KOPT-K1 (cell line): ENCODE results near the gene FBLN1.

ENCODE experiments used
- H3K27ac ChIP-seq: fragments of 200-600 bp; sonication (generic); 2 replicates; pipeline ENCODE4 v1.5.1; 2016; ENCODE audit warnings: antibody characterized with exemption, mild to moderate bottlenecking, low read depth, low read length; ENCODE audit not compliant: poor library complexity, severe bottlenecking
- H3K36me3 ChIP-seq: fragments of 200-600 bp; sonication (generic); 2 replicates; pipeline ENCODE4 v1.5.1; 2017; ENCODE audit warnings: antibody characterized with exemption, mild to moderate bottlenecking, low read length, moderate library complexity; ENCODE audit not compliant: insufficient read depth
- H3K9me3 ChIP-seq: fragments of 200-600 bp; sonication (generic); 2 replicates; pipeline ENCODE4 v1.5.1; 2017; ENCODE audit warnings: antibody characterized with exemption, low read length, mild to moderate bottlenecking; ENCODE audit not compliant: insufficient read depth, poor library complexity, severe bottlenecking

Gene FBLN1

DNA sequence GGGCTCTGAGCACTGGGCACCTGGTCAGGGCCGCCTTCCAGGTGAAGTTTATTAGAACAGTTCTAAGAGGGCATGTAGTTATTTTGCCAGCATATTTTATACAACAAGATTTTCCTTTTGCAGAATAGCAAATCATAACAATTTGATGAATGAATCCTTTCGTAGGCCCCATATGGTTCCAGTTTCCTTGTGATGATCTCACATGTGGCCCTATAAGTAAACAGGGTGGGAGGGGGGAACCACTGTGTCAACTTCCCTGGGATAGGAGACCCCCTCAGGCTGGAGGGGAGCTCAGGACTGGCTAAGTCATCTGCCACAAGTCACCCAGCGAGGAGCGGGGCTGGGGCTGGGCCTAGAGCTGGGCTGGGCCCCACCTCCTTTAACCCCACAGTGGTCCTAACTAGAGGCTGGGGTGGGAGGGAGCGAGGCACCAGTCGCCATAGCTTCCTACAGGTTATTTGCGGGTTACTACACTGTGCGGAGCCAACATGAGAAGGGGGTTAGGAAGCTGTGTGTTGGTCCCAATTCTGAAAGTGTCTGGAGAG lies 4.2 kb downstream of the FBLN1 start:
- Histone ChIP-seq H3K36me3 (no peaks in the 10 kb centered on the region), H3K9me3 (no peaks in the 10 kb centered on the region)

DNA sequence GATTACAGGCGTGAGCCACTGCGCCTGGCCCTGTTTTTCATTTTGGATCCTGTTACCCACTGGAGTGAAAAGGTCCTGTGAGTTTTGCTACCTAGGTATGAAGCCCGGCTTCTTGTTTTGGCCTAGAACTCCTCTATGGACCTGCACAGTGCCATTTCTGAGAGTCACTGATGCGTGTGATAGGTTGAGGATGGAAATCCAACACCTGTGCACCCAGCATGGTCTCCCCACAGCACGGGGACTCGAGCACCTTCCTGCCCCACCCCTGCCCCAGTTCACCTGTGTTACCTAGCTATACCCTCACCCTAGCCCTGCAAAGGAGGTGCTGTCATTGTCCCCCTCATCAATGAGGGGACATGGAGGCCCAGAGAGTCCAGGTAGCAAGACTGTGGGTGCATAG lies 5.1 kb downstream of the FBLN1 start:
- Histone ChIP-seq H3K9me3 (no peaks in the 10 kb centered on the region), H3K36me3 (no peaks in the 10 kb centered on the region), H3K27ac (no peak overlapping the region)

More for the DNA sequence above, 4.2 kb downstream of the FBLN1 start:
- H3K27ac ChIP-seq, result no peak overlapping the region

DNA sequence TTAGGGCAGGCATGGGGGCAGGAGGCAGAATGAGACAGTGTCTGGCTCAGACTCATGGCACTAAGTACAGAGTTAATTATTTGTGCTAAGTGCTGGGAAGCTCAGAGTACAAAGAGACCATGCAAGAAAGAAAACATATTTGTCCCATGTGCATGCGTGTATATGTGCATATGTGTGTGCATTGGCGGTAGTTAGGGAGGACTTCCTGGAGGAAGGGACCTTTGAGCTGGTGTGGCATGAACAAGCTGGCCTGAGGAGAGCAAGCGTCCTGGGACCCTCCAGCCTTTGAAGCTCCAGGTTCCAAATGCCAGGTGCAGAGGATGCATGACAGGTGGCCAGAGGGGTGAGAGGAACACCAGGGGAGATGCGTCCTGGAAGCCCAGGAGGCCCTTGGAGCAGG lies 6.1 kb downstream of the FBLN1 start:
- no peaks in the 10 kb centered on the region for H3K9me3 ChIP-seq
- no peak overlapping the region for H3K27ac ChIP-seq
- H3K36me3 ChIP-seq, result no peaks in the 10 kb centered on the region

DNA sequence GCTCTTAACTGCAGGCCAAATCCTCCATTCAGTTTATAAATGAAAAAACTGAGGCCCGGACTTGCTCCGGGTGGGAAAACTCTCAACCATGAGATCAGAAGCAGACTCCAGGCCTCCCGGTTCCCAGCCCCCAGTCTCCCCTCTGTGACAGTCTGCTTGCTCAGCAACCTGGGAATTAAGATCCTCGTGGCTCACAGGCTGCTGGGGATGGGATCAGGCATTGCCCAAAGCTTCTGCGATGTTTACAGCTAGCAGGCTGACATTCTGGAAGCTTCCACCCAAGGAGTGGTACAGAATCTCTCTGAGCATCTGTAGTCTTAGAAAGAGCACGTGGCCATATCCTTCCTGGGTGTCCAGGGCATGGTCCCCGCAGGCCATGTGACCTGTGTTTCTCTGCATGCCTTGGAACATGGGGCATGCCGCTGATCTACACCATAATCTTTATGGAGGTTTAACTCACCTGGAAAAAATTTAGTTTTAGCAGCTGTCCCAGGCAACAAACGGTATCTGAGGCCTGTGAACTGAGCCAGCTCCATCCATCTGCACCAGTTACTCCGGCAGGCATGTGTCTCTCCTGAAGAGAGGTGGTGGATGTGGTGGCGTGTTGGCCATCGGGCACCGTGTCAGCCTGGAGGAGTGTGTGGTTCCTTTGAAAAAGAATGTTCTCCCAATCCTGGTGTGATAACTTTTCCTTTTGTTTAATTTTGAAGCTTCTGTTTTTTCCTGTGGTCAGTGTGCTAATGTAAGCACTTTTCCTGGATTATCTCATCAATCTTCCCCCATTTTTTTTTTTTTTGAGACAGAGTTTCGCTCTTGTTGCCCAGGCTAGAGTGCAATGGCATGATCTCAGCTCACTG lies 7.9 kb downstream of the FBLN1 start:
- Histone ChIP-seq H3K36me3 (no peaks in the 10 kb centered on the region), H3K9me3 (no peaks in the 10 kb centered on the region), H3K27ac (no peak overlapping the region)

DNA sequence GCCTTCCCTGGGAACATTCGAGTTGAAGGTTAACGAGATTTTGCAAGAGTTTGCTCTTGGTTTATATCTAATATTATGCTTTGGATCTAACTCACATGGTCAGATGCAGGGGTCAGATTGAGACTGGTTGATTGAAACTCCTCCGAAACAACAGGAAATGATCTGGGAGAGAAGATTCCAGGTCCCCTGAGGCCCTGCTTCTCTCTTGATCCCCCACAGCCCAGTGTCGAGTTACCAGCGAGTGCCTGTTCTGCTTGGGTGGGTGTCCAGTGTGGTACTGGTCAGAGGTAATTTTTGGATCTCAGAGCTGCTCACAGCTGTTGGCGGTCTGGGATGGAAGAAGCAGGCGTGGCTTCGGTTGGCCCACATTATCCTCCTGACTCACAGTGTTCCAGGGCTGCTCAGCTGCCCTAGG lies 9.2 kb downstream of the FBLN1 start:
- Histone ChIP-seq H3K36me3 (no peaks in the 10 kb centered on the region), H3K9me3 (no peaks in the 10 kb centered on the region)

DNA sequence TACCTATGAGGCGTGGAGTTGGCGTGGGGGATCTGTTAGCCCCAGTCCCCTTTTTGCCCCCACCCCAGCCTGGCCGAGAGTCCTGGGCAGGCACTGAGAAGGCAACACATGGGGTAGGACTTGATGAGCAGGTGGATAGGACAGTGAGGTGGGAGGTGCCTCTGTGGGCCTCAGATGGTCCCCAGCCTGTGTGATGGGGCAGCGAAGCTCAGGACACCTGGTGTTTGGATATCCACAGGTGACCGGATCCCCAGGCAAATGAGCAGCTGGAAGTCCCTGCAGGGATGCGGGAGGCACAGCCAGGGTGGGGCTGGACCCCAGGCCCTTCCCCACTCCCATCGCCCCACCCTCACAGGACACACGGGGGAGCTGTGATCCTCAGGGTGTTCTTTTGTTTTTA lies 9.7 kb downstream of the FBLN1 start:
- Histone ChIP-seq H3K27ac (no peak overlapping the region), H3K9me3 (no peaks in the 10 kb centered on the region), H3K36me3 (no peaks in the 10 kb centered on the region)

More for the DNA sequence above, 9.2 kb downstream of the FBLN1 start:
- no peak overlapping the region for H3K27ac ChIP-seq

DNA sequence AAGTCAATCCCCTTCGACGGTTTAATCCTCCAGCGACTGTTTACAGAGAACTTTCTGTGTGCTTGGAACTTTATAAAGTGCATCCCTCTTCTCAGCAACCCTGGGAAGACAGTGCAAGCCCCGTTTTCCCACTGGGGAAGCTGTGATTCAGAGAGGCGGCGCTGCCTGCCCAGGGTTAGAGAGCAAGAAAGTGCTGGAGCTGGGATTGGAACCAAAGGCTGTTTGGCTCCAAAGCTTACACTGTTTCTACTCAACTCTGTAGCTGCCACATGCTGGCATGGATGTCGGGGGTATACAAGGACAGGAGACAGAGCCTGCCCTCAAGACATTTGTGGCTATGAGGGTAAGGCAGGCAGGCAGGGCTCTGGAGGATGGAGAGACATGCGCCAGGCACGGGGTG lies 13.0 kb downstream of the FBLN1 start:
- Histone ChIP-seq H3K36me3 (no peaks in the 10 kb centered on the region), H3K27ac (no peak overlapping the region), H3K9me3 (no peaks in the 10 kb centered on the region)

DNA sequence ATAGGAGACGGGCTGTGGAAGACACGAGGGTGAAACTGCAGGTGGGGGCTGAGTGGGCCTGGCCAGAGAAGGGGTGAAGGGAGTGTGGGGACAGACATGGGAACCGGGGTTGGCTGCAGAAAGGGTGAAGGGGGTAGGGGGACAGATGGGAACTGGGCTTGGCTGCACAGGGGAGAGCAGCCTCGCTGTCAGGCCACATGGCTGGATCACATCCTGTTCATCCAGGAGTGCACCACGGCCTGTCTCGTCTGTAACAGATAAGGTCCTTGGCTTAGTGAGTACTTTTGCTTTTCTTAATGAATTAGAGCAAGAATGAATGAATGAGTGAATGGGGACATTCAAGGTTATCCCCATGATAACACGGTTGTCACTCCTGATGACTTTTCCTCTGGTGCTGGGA lies 13.5 kb downstream of the FBLN1 start:
- no peak overlapping the region for H3K27ac ChIP-seq
- no peaks in the 10 kb centered on the region for H3K36me3 ChIP-seq
- H3K9me3 ChIP-seq, result no peaks in the 10 kb centered on the region

DNA sequence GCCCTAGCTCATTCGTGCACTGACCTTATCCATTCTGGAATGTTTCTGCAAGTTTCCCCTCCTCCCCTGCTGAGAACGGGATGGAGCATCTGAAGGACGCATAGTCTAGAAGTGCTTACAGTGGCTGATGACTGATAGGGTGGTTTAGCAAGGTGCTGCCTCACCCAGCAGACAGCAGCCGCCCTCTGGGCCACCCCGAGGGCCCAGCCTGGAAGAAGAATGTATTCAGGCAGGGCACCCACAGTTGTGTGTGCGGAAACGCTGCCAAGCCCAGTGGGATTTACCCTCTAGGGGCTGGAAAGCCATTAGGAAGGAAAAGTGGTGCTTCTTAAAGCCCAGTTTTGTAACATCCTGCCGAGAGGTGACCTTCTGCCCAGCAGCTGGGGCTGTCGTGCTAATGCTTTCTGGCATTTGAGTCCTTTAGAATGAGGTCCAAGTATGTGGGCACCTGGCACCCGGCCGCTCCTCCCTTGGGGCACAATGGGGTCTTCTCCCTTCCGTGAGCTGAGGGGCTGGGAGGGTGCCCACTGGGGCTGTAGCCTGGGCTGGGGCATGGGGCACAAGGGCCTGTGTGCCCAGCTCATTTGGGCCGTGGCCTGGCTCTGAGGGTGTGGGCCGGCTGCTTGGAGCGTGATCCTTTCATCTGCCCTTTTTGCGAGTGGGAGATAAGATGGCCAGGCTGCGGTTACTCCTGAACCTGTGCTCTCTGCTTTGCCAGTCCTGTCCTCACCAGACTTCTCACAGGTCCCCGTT lies 14.4 kb downstream of the FBLN1 start:
- no peaks in the 10 kb centered on the region for H3K36me3 ChIP-seq
- H3K9me3 ChIP-seq, result no peaks in the 10 kb centered on the region
- no peak overlapping the region for H3K27ac ChIP-seq

DNA sequence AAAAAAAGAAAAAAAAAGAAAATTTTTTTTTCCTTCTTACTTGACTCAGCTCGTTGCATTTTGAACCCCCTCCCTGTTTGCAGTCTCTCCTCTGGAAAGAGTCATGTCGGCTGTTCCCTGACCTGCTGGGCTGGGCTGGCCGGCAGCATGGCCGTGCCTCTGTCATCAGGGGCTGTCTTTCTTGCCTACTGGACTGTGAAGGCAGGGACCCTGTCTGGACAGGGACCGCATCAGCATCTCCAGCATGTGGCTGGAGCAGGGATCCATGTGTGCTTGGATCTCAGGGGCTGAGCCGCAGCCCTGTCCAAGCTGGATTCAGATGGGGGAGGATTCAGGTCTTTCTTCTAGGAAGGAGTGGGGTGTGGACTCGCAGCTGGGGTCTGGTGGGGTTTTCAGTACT lies 15.5 kb downstream of the FBLN1 start:
- no peak overlapping the region for H3K27ac ChIP-seq
- H3K36me3 ChIP-seq, result no peaks in the 10 kb centered on the region
- H3K9me3 ChIP-seq, result no peaks in the 10 kb centered on the region

DNA sequence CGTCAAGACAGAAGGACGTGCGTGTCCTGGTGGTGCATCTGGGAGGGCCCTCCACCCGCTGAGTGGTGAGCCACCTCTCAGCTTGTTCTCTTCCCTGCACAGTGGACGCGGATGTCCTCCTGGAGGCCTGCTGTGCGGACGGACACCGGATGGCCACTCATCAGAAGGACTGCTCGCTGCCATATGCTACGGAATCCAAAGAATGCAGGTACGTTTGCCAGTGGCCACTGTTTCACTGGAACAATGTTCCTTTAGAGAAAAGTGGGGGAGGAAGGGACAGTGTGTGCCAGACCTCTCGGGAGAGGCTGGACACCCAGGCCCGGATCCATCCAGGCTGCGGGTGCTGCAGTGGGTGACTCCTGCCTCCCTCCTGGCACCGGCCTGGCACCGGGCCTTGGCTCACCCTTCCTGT lies 15.9 kb downstream of the FBLN1 start:
- Histone ChIP-seq H3K36me3 (no peaks in the 10 kb centered on the region), H3K9me3 (no peaks in the 10 kb centered on the region), H3K27ac (no peak overlapping the region)

DNA sequence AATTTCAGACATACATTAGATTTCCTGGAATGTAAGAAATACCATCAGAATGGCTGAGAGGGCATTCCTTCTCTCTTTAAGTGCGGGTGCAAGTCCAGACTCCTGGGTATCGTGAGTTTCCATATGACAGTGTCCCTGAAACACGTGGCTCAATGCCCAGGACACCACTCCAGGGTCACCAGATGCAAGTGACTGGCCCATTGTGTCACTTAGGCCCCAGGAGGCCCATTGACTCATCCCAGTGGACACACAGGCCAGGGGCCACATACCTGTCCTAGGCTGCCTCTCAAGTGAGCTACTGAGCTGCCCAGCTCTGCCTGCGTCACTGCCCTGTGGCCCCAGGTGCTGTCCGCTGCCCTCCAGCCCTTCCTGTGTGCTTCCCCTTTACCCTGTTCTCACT lies 18.5 kb downstream of the FBLN1 start:
- Histone ChIP-seq H3K27ac (no peak overlapping the region), H3K36me3 (no peaks in the 10 kb centered on the region)

DNA sequence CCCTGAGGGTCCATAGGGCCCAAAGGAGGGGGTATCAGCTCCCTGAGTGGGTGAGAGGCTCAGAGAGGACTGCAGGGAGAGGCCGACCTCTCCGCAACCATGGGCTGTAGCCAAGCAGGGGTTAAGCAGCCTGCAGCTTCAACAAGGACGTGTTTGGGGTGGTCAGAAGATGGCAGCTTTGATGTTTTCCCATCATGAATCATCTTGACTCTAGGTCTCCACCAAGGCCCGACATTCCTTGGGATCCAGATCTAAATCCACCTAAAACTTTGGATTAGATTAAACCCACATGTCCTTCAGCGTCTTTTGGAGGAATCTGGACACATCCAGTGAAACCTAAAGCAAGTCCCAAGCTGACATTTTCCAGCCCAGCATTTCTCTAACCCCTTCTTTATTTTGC lies 19.8 kb downstream of the FBLN1 start:
- Histone ChIP-seq H3K36me3 (no peaks in the 10 kb centered on the region), H3K9me3 (no peaks in the 10 kb centered on the region), H3K27ac (no peak overlapping the region)

More for the DNA sequence above, 18.5 kb downstream of the FBLN1 start:
- H3K9me3 ChIP-seq, result no peaks in the 10 kb centered on the region

DNA sequence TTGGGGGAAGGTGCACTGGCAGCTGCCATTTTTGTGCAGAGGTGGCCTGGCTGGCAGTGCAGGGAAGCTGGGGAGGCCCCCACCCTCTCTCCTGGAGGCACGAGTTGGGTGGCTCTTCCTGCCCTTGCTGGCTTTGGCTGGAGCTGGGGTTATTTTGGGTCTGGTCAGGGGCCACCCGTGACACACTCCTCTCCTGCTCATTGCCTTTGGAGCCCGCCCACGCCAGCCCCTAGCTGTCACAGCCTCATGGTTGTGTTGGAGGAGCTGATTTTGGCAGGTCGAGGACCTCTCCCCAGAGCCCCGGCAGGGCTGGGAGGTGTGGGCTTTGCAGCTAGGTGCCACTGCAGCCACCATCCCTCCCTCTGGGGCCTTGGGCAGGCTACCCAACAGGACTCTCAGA lies 21.5 kb downstream of the FBLN1 start:
- Histone ChIP-seq H3K36me3 (no peaks in the 10 kb centered on the region), H3K27ac (no peak overlapping the region), H3K9me3 (no peaks in the 10 kb centered on the region)

DNA sequence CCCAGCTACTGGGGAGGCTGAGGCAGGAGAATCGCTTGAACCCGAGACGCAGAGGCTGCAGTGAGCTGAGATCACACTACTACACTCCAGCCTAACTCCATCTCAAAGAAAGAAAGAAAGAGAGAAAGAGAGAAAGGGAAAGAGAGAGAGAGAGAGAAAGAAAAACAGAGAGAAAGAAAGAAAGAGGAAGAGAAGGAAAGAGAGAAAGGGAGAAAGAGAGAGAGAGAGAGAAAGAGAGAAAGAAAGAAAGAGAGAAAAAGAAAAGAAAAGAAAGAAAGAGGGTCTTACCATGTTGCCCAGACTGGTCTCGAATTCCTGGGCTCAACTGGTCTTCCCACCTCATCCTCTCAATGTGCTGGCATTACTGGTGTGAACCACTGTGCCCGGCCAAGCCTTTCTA lies 22.3 kb downstream of the FBLN1 start:
- H3K36me3 ChIP-seq, result no peaks in the 10 kb centered on the region

More for the DNA sequence above, 22.3 kb downstream of the FBLN1 start:
- H3K27ac ChIP-seq, result no peak overlapping the region
- H3K9me3 ChIP-seq, result no peaks in the 10 kb centered on the region
